Measurements from ENCODE around the gene KLK13.

The KLK13 gene

GRCh38 chr19:51078731-51079130, 13.8 kb upstream of the KLK13 start:
- H3K27me3 ChIP-seq, result peaks cover 34% of the 10 kb centered on the region
- no peak overlapping the region for H3K27ac ChIP-seq
- H3K9me3 ChIP-seq, result no peaks in the 10 kb centered on the region
- no peaks in the 10 kb centered on the region for H3K4me1 ChIP-seq (ENCODE audit: control insufficient read depth in 1 of 2, insufficient read depth in 1 of 2, low read depth in 1 of 2, low read length in 1 of 2)
- no peaks in the 10 kb centered on the region for H3K36me3 ChIP-seq
- TF ChIP-seq CTCF (IDR thresholded peaks at IDR 0.05), result no peak
- no peak overlapping the region for H3K4me3 ChIP-seq (ENCODE audit: low read depth in 1 of 2, low read length in 1 of 2)

- TF ChIP-seq CTCF (IDR thresholded peaks at IDR 0.05), result no peak
- Histone ChIP-seq H3K9me3 (no peaks in the 10 kb centered on the region), H3K4me3 (ENCODE audit: low read depth in 1 of 2, low read length in 1 of 2) (no peak overlapping the region), H3K27me3 (peaks cover 27% of the 10 kb centered on the region), H3K36me3 (no peaks in the 10 kb centered on the region), H3K4me1 (ENCODE audit: control insufficient read depth in 1 of 2, insufficient read depth in 1 of 2, low read depth in 1 of 2, low read length in 1 of 2) (no peaks in the 10 kb centered on the region), H3K27ac (no peak overlapping the region)
Measured at GRCh38 chr19:51078104-51078503, 13.2 kb upstream of the KLK13 start.

GRCh38 chr19:51076631-51077213, 11.8 kb upstream of the KLK13 start:
- Histone ChIP-seq H3K27me3 (peaks cover 21% of the 10 kb centered on the region), H3K4me1 (ENCODE audit: control insufficient read depth in 1 of 2, insufficient read depth in 1 of 2, low read depth in 1 of 2, low read length in 1 of 2) (no peaks in the 10 kb centered on the region), H3K4me3 (ENCODE audit: low read depth in 1 of 2, low read length in 1 of 2) (no peak overlapping the region), H3K36me3 (no peaks in the 10 kb centered on the region), H3K27ac (no peak overlapping the region), H3K9me3 (no peaks in the 10 kb centered on the region)
- no peak for TF ChIP-seq CTCF (IDR thresholded peaks at IDR 0.05)

- no peak overlapping the region for H3K27ac ChIP-seq
- peaks cover 25% of the 10 kb centered on the region for H3K27me3 ChIP-seq
Measured at GRCh38 chr19:51075998-51076397, 11.1 kb upstream of the KLK13 start.

GRCh38 chr19:51071095-51071405, 6.2 kb upstream of the KLK13 start:
- Histone ChIP-seq H3K27me3 (peaks cover 53% of the 10 kb centered on the region), H3K4me3 (ENCODE audit: low read depth in 1 of 2, low read length in 1 of 2) (no peak overlapping the region), H3K27ac (no peak overlapping the region), H3K4me1 (ENCODE audit: control insufficient read depth in 1 of 2, insufficient read depth in 1 of 2, low read depth in 1 of 2, low read length in 1 of 2) (no peaks in the 10 kb centered on the region), H3K9me3 (no peaks in the 10 kb centered on the region), H3K36me3 (no peaks in the 10 kb centered on the region)
- no peak for TF ChIP-seq CTCF (IDR thresholded peaks at IDR 0.05)

More at GRCh38 chr19:51075998-51076397, 11.1 kb upstream of the KLK13 start:
- Histone ChIP-seq H3K9me3 (no peaks in the 10 kb centered on the region), H3K4me1 (ENCODE audit: control insufficient read depth in 1 of 2, insufficient read depth in 1 of 2, low read depth in 1 of 2, low read length in 1 of 2) (no peaks in the 10 kb centered on the region), H3K4me3 (ENCODE audit: low read depth in 1 of 2, low read length in 1 of 2) (no peak overlapping the region), H3K36me3 (no peaks in the 10 kb centered on the region)
- no peak for TF ChIP-seq CTCF (IDR thresholded peaks at IDR 0.05)
